HepG2 (cell line): ENCODE measurements around the gene GJC1.

Experiments
- CEBPB ChIP-seq: IDR thresholded peaks from 2 replicates; pipeline ENCODE4 v1.6.1; 2011; ENCODE audit warnings: low read depth, low read length, improper control_type of control experiment, borderline replicate concordance
- EZH2 ChIP-seq: conservative IDR thresholded peaks from 2 replicates; pipeline ENCODE4 v1.6.1; 2012; ENCODE audit warnings: mild to moderate bottlenecking, low read depth, low read length, moderate library complexity
- HNRNPLL ChIP-seq: fragments of 200-400 bp; formaldehyde crosslinking; IDR thresholded peaks from 2 replicates; pipeline ENCODE4 v1.6.1; 2017; ENCODE audit warnings: mild to moderate bottlenecking, low read depth, low read length; ENCODE audit not compliant: poor library complexity, severe bottlenecking
- POGK ChIP-seq: sonication (generic); formaldehyde crosslinking; conservative IDR thresholded peaks from 2 replicates; pipeline ENCODE4 v1.8.0; 2022; ENCODE audit warnings: mild to moderate bottlenecking, moderate library complexity, missing genetic modification reagents
- ZBTB40 ChIP-seq, 2 experiments: fragments of 450-650 bp in 1 of 2; sonication (generic) in 1 of 2; formaldehyde crosslinking in 1 of 2; IDR thresholded peaks; 2 replicates each; pipeline versions ENCODE4 v1.6.1 to v1.8.0; 2016 to 2022; ENCODE audit warnings: antibody characterized with exemption in 1 of 2, mild to moderate bottlenecking in 1 of 2, missing genetic modification reagents in 1 of 2
- ZFP41 ChIP-seq: sonication (generic); formaldehyde crosslinking; IDR thresholded peaks from 2 replicates; pipeline ENCODE4 v1.4.0; 2020; ENCODE audit warnings: mild to moderate bottlenecking, missing genetic modification reagents, borderline replicate concordance
- ZNF710 ChIP-seq: sonication (generic); formaldehyde crosslinking; IDR thresholded peaks from 2 replicates; pipeline ENCODE4 v1.5.0; 2020; ENCODE audit warnings: mild to moderate bottlenecking, missing genetic modification reagents, borderline replicate concordance

GRCh38 chr17:44865931-44866330 lies 35.8 kb upstream of the GJC1 start:
- TF ChIP-seq ZFP41 (CRISPR knock-in tag) (no peak), CEBPB (no peak), EZH2 (no peak), HNRNPLL (no peak), POGK (CRISPR knock-in tag) (no peak), ZNF710 (no peak), ZBTB40 (IDR thresholded peaks at IDR 0.05) (no peak), ZBTB40 (CRISPR knock-in tag; IDR thresholded peaks at IDR 0.05) (no peak)
